Activated CD4-positive, alpha-beta memory T cell treated with anti-CD3 and anti-CD28 coated beads for 36 hours (primary cell): ENCODE measurements around the gene PRR12. TPM values are rescaled to one million over a fixed set of nuclear protein-coding genes. Genes with fewer than 3 reads are reported as not detected.
"Not testable (repeated sequence)": the region's sequence is repeated elsewhere in the genome, so short reads cannot be mapped to it uniquely, and the experiment has no call there.

ENCODE experiments used
- CTCF ChIA-PET: fragments of 350-600 bp; sonication (Branson Sonifier 250); formaldehyde crosslinking; loops from one replicate; lab custom pipeline; 2021; ENCODE audit warnings: antibody characterized with exemption, inconsistent platforms; lab: Charles Lee
- POLR2A ChIA-PET: fragments of 350-600 bp; sonication (Branson Sonifier 250); formaldehyde crosslinking; loops from one replicate; lab custom pipeline; 2021; ENCODE audit warnings: antibody characterized with exemption; lab: Charles Lee
- DNase-seq: peaks from one replicate; pipeline ENCODE4 v3.0.0-alpha.2; 2020
- H3K27ac Mint-ChIP-seq: one replicate; pipeline ENCODE4 v1.8.0; 2021; ENCODE audit warnings: mixed read lengths
- H3K27me3 Mint-ChIP-seq: one replicate; pipeline ENCODE4 v1.8.0; 2021; ENCODE audit warnings: mixed read lengths
- H3K36me3 Mint-ChIP-seq: one replicate; pipeline ENCODE4 v1.8.0; 2021; ENCODE audit warnings: mixed read lengths
- H3K4me1 Mint-ChIP-seq: one replicate; pipeline ENCODE4 v1.8.0; 2021; ENCODE audit warnings: low read depth, mixed read lengths
- H3K4me3 Mint-ChIP-seq: one replicate; pipeline ENCODE4 v1.8.0; 2021; ENCODE audit warnings: mild to moderate bottlenecking, mixed read lengths
- H3K9me3 Mint-ChIP-seq: one replicate; pipeline ENCODE4 v1.8.0; 2021; ENCODE audit warnings: mixed read lengths
- intact Hi-C: fragments of 100-400 bp; cut with micrococcal nuclease; formaldehyde crosslinking; loops from one replicate; pipeline ENCODE4 v1.15.1; 2023
- total RNA-seq, 2 experiments: library from RNA; stranded (reverse); gene quantifications; one replicate each; pipeline ENCODE4 v1.2.3, GENCODE V29; 2021

The PRR12 gene
- total RNA-seq, 2 experiments from 2014 or later = 19.9 to 22.4 TPM

DNA sequence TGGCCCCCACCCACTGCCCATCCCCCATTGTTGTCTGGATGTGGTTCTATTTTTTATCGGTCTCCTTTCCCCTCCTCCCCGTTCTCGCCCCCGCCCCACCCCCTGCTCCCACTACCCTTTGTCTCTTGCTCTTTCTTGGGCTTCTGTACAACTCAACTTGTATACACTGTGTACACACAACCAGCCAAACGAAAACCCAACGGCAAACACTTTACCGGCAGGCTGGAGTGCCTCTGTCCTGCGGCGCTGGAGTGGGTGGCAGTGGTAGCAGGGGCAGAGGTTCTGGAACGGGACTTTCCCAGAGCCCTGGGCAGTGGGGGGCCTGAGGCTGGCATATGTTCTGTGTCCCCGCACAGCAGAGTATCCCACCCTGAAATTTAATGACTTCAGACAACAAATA, 35.2 kb downstream of the PRR12 start:
- ChIA-PET POLR2A (no interaction called here), CTCF (no interaction called here)
- H3K36me3 Mint-ChIP-seq = peaks cover 3% of the 10 kb centered on the region
- no peak overlapping the region for H3K27ac Mint-ChIP-seq
- H3K27me3 Mint-ChIP-seq = no peaks in the 10 kb centered on the region
- no peaks in the 10 kb centered on the region for H3K4me1 Mint-ChIP-seq
- no peaks in the 10 kb centered on the region for H3K9me3 Mint-ChIP-seq
- intact Hi-C loops = no loop called here
- no peak for DNase-seq
- H3K4me3 Mint-ChIP-seq = no peak overlapping the region

- Mint-ChIP-seq H3K36me3 (no peaks in the 10 kb centered on the region), H3K27me3 (no peaks in the 10 kb centered on the region), H3K9me3 (no peaks in the 10 kb centered on the region), H3K4me3 (no peak overlapping the region), H3K27ac (no peak overlapping the region), H3K4me1 (no peaks in the 10 kb centered on the region)
- no peak for DNase-seq
- intact Hi-C loops = no loop called here
- ChIA-PET CTCF (interaction anchor here (0.7 kb wide), 1 partner anchor 51 kb away, joined by 4 read pairs; no protein-coding TSS in a partner anchor), POLR2A (no interaction called here)
These were observed 38.7 kb downstream of the PRR12 start for GRCh38 chr19:49629659-49630058.

GRCh38 chr19:49631014-49631588, 40.1 kb downstream of the PRR12 start:
- DNase-seq = no peak
- H3K4me1 Mint-ChIP-seq = peaks cover 3% of the 10 kb centered on the region
- POLR2A ChIA-PET = interaction anchor here (0.5 kb wide), 1 partner anchor 45 kb away, joined by 3 read pairs; no protein-coding TSS in a partner anchor
- no peaks in the 10 kb centered on the region for H3K36me3 Mint-ChIP-seq
- no peaks in the 10 kb centered on the region for H3K9me3 Mint-ChIP-seq
- H3K27me3 Mint-ChIP-seq = no peaks in the 10 kb centered on the region
- intact Hi-C loops = no loop called here
- H3K4me3 Mint-ChIP-seq = no peak overlapping the region
- CTCF ChIA-PET = interaction anchor here (1.1 kb wide), 1 partner anchor 54 kb away, joined by 3 read pairs; no protein-coding TSS in a partner anchor
- H3K27ac Mint-ChIP-seq = no peak overlapping the region

- intact Hi-C loops = no loop called here
- peaks cover 3% of the 10 kb centered on the region for H3K4me1 Mint-ChIP-seq
- H3K9me3 Mint-ChIP-seq = no peaks in the 10 kb centered on the region
- H3K27me3 Mint-ChIP-seq = no peaks in the 10 kb centered on the region
- no peak overlapping the region for H3K27ac Mint-ChIP-seq
- no peak overlapping the region for H3K4me3 Mint-ChIP-seq
- ChIA-PET CTCF (interaction anchor here (1.1 kb wide), 1 partner anchor 53 kb away, joined by 3 read pairs; no protein-coding TSS in a partner anchor), POLR2A (interaction anchor here (0.5 kb wide), 1 partner anchor 45 kb away, joined by 3 read pairs; no protein-coding TSS in a partner anchor)
- no peak for DNase-seq
- H3K36me3 Mint-ChIP-seq = no peaks in the 10 kb centered on the region
These were observed 40.7 kb downstream of the PRR12 start for GRCh38 chr19:49631610-49632192.

DNA sequence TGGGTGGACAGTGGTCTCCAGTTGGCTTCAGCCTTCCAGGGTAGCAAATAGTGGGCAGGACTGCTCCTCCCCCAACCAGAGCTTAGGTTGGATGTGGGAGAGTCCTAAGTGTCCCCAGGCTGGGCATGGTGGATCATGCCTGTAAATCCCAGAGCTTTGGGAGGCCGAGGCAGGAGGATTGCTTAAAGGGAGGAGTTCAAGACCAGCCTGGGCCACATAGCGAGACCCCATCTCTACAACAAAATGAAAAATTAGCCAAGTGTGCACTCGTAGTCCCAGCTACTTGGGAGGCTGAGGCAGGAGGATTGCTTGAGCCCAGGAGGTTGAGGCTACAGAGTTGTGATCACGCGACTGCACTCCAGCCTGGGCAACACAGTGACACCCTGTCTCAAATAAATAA, 41.6 kb downstream of the PRR12 start:
- Mint-ChIP-seq H3K36me3 (no peaks in the 10 kb centered on the region), H3K27me3 (no peaks in the 10 kb centered on the region), H3K9me3 (no peaks in the 10 kb centered on the region), H3K4me1 (peaks cover 3% of the 10 kb centered on the region), H3K4me3 (no peak overlapping the region), H3K27ac (no peak overlapping the region)
- intact Hi-C loops = no loop called here
- ChIA-PET CTCF (no interaction called here), POLR2A (no interaction called here)
- no peak for DNase-seq

DNA sequence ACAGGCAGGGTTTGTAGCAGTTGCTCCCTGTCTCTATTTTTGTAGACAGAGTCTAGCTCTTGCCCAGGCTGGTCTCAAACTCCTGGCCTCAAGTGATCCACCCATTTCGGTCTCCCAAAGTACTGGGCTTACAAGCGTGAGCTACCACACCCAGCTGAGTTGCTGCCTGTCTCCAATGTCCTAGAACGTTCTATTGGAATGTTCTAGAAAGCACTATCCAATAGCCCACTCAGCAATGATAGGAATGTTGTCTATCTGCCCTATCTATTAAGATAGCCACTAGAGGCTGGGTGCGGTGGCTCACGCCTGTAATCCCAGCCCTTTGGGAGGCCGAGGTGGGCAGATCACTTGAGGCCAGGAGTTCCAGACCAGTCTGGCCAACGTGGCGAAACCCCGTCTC, 42.3 kb downstream of the PRR12 start:
- POLR2A ChIA-PET, H3K9me3 Mint-ChIP-seq, H3K4me3 Mint-ChIP-seq, DNase-seq, intact Hi-C loops, CTCF ChIA-PET, H3K4me1 Mint-ChIP-seq, H3K36me3 Mint-ChIP-seq, H3K27me3 Mint-ChIP-seq, H3K27ac Mint-ChIP-seq: not testable (repeated sequence)

DNA sequence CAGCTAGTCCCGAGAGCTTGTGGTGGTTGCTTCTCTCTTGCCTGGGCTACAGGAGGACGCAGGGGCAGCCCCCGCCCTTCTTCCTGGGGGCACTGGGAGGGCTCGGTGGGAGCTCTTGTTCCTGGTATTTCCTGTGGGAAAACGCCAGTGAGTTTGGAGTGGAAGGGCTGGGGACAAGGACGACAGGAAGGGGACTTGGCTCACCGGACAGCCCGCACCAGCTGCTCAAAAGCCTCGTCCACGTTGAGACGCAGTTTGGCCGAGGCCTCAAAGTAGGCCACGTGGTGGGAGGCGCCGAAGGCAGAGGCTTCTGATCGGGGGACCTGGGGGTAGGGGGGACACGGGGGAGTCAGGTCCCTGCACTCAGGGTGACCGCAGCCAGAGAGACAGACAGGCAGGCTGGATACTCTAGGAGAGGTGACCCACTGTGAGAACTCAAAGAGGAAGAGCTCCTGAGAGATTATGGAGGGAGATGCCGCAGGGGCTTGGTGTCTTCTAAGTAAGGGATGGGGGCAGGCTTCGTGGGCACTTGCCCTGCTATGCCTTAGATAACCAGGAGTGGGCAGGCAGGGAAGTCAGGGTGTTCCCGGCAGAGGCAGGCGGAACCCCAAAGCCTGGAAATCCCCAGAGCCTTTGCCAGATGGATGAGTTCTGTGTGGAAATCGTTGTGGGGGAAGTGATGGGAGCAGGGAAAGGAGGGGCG, 44.7 kb downstream of the PRR12 start:
- Mint-ChIP-seq H3K27ac (no peak overlapping the region), H3K4me1 (peaks cover 23% of the 10 kb centered on the region), H3K36me3 (peaks cover 1% of the 10 kb centered on the region), H3K27me3 (no peaks in the 10 kb centered on the region), H3K9me3 (no peaks in the 10 kb centered on the region), H3K4me3 (no peak overlapping the region)
- DNase-seq = no peak
- POLR2A ChIA-PET = no interaction called here
- intact Hi-C loops = no loop called here
- CTCF ChIA-PET = interaction anchor here (0.6 kb wide), 1 partner anchor 13 kb away, joined by 3 read pairs; no protein-coding TSS in a partner anchor

DNA sequence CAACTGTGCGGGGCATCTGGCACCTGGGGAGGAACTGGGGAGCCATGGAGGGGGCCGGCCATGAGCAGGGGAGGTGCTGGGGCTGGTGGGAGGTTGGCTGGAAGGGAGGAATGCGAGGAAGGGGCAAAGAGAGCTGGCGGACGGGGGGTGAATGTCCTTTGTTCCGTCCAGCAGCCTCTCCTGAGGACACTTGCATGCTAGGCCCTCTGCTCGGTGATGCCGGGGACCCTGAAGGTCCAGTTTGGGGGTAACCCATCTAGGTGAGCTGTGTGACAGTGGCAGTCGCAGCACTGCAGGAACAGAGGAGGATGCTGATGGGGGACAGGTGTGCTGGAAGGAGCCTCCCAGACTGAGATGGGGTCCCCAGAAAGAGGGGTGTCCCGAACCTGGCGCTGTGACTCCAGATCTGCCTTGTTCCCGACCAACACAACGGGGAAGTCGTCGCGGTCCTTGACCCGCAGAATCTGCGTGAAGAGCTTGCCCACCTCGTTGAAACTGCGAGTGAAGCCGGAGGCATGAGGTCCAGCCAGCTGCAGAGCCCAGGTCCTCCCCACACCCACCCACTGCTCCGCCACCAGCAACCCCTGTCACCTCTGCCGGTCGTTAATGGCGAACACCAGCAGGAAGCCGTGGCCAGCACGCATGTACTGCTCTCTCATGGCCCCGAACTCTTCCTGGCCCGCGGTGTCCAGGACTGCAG, 45.4 kb downstream of the PRR12 start:
- Mint-ChIP-seq H3K27me3 (no peaks in the 10 kb centered on the region), H3K9me3 (no peaks in the 10 kb centered on the region), H3K4me3 (no peak overlapping the region), H3K4me1 (peaks cover 25% of the 10 kb centered on the region), H3K27ac (no peak overlapping the region), H3K36me3 (peaks cover 5% of the 10 kb centered on the region)
- POLR2A ChIA-PET = no interaction called here
- no peak for DNase-seq
- intact Hi-C loops = no loop called here
- CTCF ChIA-PET = no interaction called here

- intact Hi-C loops = no loop called here
- Mint-ChIP-seq H3K36me3 (peaks cover 5% of the 10 kb centered on the region), H3K27ac (no peak overlapping the region), H3K27me3 (no peaks in the 10 kb centered on the region), H3K9me3 (no peaks in the 10 kb centered on the region), H3K4me1 (peaks cover 35% of the 10 kb centered on the region), H3K4me3 (peak overlapping the region; percentile 28)
- CTCF ChIA-PET = interaction anchor here (0.5 to 1.2 kb wide), 2 partner anchors 34 to 37 kb away, joined by 3 read pairs; no protein-coding TSS in a partner anchor
- POLR2A ChIA-PET = no interaction called here
- DNase-seq = peak; percentile 25
These were observed 47.1 kb downstream of the PRR12 start for GRCh38 chr19:49637821-49638738.

GRCh38 chr19:49639401-49640112, 48.6 kb downstream of the PRR12 start:
- ChIA-PET POLR2A (interaction anchor here (0.5 to 3.4 kb wide), 8 partner anchors 25 to 173 kb away, joined by 3 to 48 read pairs (median 9); partner anchors contain the start of genes AP2A1, BCL2L12, FUZ and IRF3), CTCF (interaction anchor here (0.7 to 1.6 kb wide), 7 partner anchors 25 to 49 kb away, joined by 4 to 7 read pairs (median 6); partner anchors contain the start of genes PRMT1 and PRR12)
- peaks cover 49% of the 10 kb centered on the region for H3K4me1 Mint-ChIP-seq
- H3K9me3 Mint-ChIP-seq = no peaks in the 10 kb centered on the region
- H3K27ac Mint-ChIP-seq = peak overlapping the region; percentile 13
- H3K36me3 Mint-ChIP-seq = peaks cover 8% of the 10 kb centered on the region
- intact Hi-C loops = loop anchor here (1.0 to 2.0 kb wide), 8 partner anchors 25 to 227 kb away; partner anchors contain the start of genes AP2A1, NOSIP, PNKP and PTOV1
- DNase-seq = no peak
- no peaks in the 10 kb centered on the region for H3K27me3 Mint-ChIP-seq
- H3K4me3 Mint-ChIP-seq = peak overlapping the region; percentile 99
